IMR-90 (cell line): ENCODE results near the gene GRIN2D. TPM values are rescaled to one million over a fixed set of nuclear protein-coding genes. Genes with fewer than 3 reads are reported as not detected.

Source experiments
- ATAC-seq: fragments of 200-7000 bp; cut with Tn5 transposase; 2 replicates; pipeline ENCODE4 v1.9.1; 2020; ENCODE audit warnings: low read depth, mild to moderate bottlenecking, moderate library complexity
- BruUV-seq: library from RNA; stranded (reverse); fragments of 400-500 nt; replicated peaks from 2 replicates; lab custom pipeline; 2021; lab: Mats Ljungman, UMichigan
- CTCF ChIA-PET: fragments of 300-600 bp; formaldehyde crosslinking; extraction: SDS; loops from one replicate; lab custom pipeline; 2021; ENCODE audit warnings: antibody characterized with exemption; lab: Yijun Ruan, JAX
- POLR2A ChIA-PET: fragments of 300-600 bp; sonication (Branson Sonifier 250); formaldehyde crosslinking; loops from one replicate; lab custom pipeline; 2022; ENCODE audit warnings: antibody characterized with exemption; ENCODE audit not compliant: unreplicated experiment; lab: Charles Lee
- DNase-seq: peaks from one replicate; pipeline ENCODE4 v3.0.0; 2013
- H2AFZ ChIP-seq: replicated peaks from 2 replicates; pipeline ENCODE3; 2013; ENCODE audit warnings: low read length, mild to moderate bottlenecking; ENCODE audit not compliant: poor library complexity
- H2AK5ac ChIP-seq: 2 replicates; pipeline ENCODE4 v1.6.1; 2013; ENCODE audit warnings: low read depth, low read length, inconsistent platforms
- H2AK9ac ChIP-seq: replicated peaks from 2 replicates; pipeline ENCODE3; 2013; ENCODE audit warnings: mild to moderate bottlenecking, low read depth, low read length, moderate library complexity; ENCODE audit not compliant: poor library complexity
- H2BK120ac ChIP-seq: 2 replicates; pipeline ENCODE4 v1.6.1; 2013; ENCODE audit warnings: low read depth, low read length, inconsistent platforms
- H2BK15ac ChIP-seq: 3 replicates; pipeline ENCODE4 v1.6.1; 2013; ENCODE audit warnings: low read depth, low read length, inconsistent platforms
- H2BK20ac ChIP-seq: 2 replicates; pipeline ENCODE4 v1.6.1; 2013; ENCODE audit warnings: low read depth, mild to moderate bottlenecking, inconsistent platforms, low read length, moderate library complexity
- H2BK5ac ChIP-seq: 2 replicates; pipeline ENCODE4 v1.6.1; 2013; ENCODE audit warnings: mild to moderate bottlenecking, low read depth, low read length, inconsistent platforms; ENCODE audit not compliant: poor library complexity, severe bottlenecking
- H3K14ac ChIP-seq: replicated peaks from 2 replicates; pipeline ENCODE4 v1.6.1; 2013; ENCODE audit warnings: low read depth, low read length, inconsistent platforms
- H3K18ac ChIP-seq: 2 replicates; pipeline ENCODE4 v1.6.1; 2013; ENCODE audit warnings: low read depth, low read length, control low read depth
- H3K23ac ChIP-seq: 2 replicates; pipeline ENCODE4 v1.6.1; 2013; ENCODE audit warnings: low read depth, low read length, inconsistent platforms
- H3K27ac ChIP-seq: 2 replicates; pipeline ENCODE4 v1.5.1; 2013; ENCODE audit warnings: mild to moderate bottlenecking, control low read depth, low read length; ENCODE audit not compliant: insufficient read depth
- H3K27me3 ChIP-seq: 2 replicates; pipeline ENCODE4 v1.6.1; 2013; ENCODE audit warnings: low read length; ENCODE audit not compliant: control insufficient read depth, insufficient read depth
- H3K36me3 ChIP-seq: 2 replicates; pipeline ENCODE4 v1.6.1; 2013; ENCODE audit warnings: low read length, mixed read lengths; ENCODE audit not compliant: control insufficient read depth, insufficient read depth
- H3K4ac ChIP-seq: 2 replicates; pipeline ENCODE4 v1.6.1; 2013; ENCODE audit warnings: low read depth, low read length, inconsistent platforms
- H3K4me1 ChIP-seq: 2 replicates; pipeline ENCODE4 v1.6.1; 2013; ENCODE audit warnings: low read length, mixed read lengths; ENCODE audit not compliant: control insufficient read depth, insufficient read depth
- H3K4me2 ChIP-seq: 2 replicates; pipeline ENCODE4 v1.6.1; 2013; ENCODE audit warnings: low read depth, mild to moderate bottlenecking, control low read depth, low read length, moderate library complexity
- H3K4me3 ChIP-seq: 2 replicates; pipeline ENCODE4 v1.5.1; 2013; ENCODE audit warnings: low read depth, mild to moderate bottlenecking, control low read depth, low read length, moderate library complexity; ENCODE audit not compliant: insufficient read depth
- H3K56ac ChIP-seq: 2 replicates; pipeline ENCODE4 v1.6.1; 2013; ENCODE audit warnings: low read length, inconsistent platforms; ENCODE audit not compliant: insufficient read depth; ENCODE audit errors: extremely low read depth
- H3K79me1 ChIP-seq, 2 experiments: 2 replicates each; pipeline ENCODE4 v1.6.1; 2013; ENCODE audit warnings: low read length in 2 of 2, inconsistent platforms in 1 of 2, low read depth in 1 of 2
- H3K9ac ChIP-seq: 2 replicates; pipeline ENCODE4 v1.6.1; 2013; ENCODE audit warnings: low read depth, low read length, control low read depth
- H3K9me1 ChIP-seq: 2 replicates; pipeline ENCODE4 v1.6.1; 2013; ENCODE audit warnings: low read length, inconsistent platforms; ENCODE audit not compliant: insufficient read depth
- H3K9me3 ChIP-seq: 2 replicates; pipeline ENCODE4 v1.6.1; 2013; ENCODE audit warnings: low read length; ENCODE audit not compliant: control insufficient read depth, insufficient read depth
- H4K20me1 ChIP-seq: 2 replicates; pipeline ENCODE4 v1.6.1; 2013; ENCODE audit warnings: low read length, inconsistent platforms; ENCODE audit not compliant: insufficient read depth
- H4K5ac ChIP-seq: 2 replicates; pipeline ENCODE4 v1.6.1; 2013; ENCODE audit warnings: mild to moderate bottlenecking, low read depth, low read length, control low read depth
- H4K8ac ChIP-seq, 2 experiments: 2 replicates each; pipeline ENCODE4 v1.6.1; 2013; ENCODE audit warnings: low read depth in 2 of 2, low read length in 2 of 2, control low read depth in 1 of 2, inconsistent platforms in 1 of 2
- H4K91ac ChIP-seq: 2 replicates; pipeline ENCODE4 v1.6.1; 2013; ENCODE audit warnings: low read depth, low read length, inconsistent platforms; ENCODE audit not compliant: insufficient read depth
- BHLHE40 ChIP-seq: fragments of 150-350 bp; IDR thresholded peaks from 2 replicates; pipeline ENCODE4 v1.6.1; 2016; ENCODE audit warnings: mild to moderate bottlenecking, low read depth, low read length
- CEBPB ChIP-seq: IDR thresholded peaks from 2 replicates; pipeline ENCODE4 v1.6.1; 2012; ENCODE audit warnings: low read depth, low read length, improper control_type of control experiment
- CHD1 ChIP-seq: IDR thresholded peaks from 2 replicates; pipeline ENCODE4 v1.6.1; 2012; ENCODE audit warnings: low read depth, low read length, improper control_type of control experiment
- CTCF ChIP-seq: conservative IDR thresholded peaks from 2 replicates; pipeline ENCODE4 v1.5.1; 2012; ENCODE audit warnings: mild to moderate bottlenecking, low read depth, low read length, improper control_type of control experiment
- MAFK ChIP-seq: IDR thresholded peaks from 2 replicates; pipeline ENCODE4 v1.6.1; 2012; ENCODE audit warnings: low read depth, low read length, improper control_type of control experiment
- MAZ ChIP-seq: IDR thresholded peaks from 2 replicates; pipeline ENCODE4 v1.6.1; 2012; ENCODE audit warnings: low read depth, mild to moderate bottlenecking, low read length, improper control_type of control experiment, moderate library complexity, borderline replicate concordance
- NFE2L2 ChIP-seq: fragments of 150-350 bp; IDR thresholded peaks from 2 replicates; pipeline ENCODE4 v1.6.1; 2016; ENCODE audit warnings: low read depth, mild to moderate bottlenecking, low read length
- POLR2A ChIP-seq: IDR thresholded peaks from 2 replicates; pipeline ENCODE4 v1.6.1; 2012; ENCODE audit warnings: mild to moderate bottlenecking, low read depth, low read length
- RAD21 ChIP-seq: IDR thresholded peaks from 2 replicates; pipeline ENCODE4 v1.6.1; 2012; ENCODE audit warnings: low read length, improper control_type of control experiment
- RCOR1 ChIP-seq: IDR thresholded peaks from 2 replicates; pipeline ENCODE4 v1.6.1; 2012; ENCODE audit warnings: mild to moderate bottlenecking, low read length, improper control_type of control experiment; ENCODE audit not compliant: insufficient replicate concordance
- RFX5 ChIP-seq: IDR thresholded peaks from 2 replicates; pipeline ENCODE4 v1.8.0; 2012; ENCODE audit warnings: low read depth, mild to moderate bottlenecking, low read length, moderate library complexity
- USF2 ChIP-seq: fragments of 150-350 bp; IDR thresholded peaks from 2 replicates; pipeline ENCODE4 v1.6.1; 2017; ENCODE audit warnings: mild to moderate bottlenecking, antibody characterized with exemption, low read length, low read depth
- WGBS, 2 experiments: methylation state at CpG; one replicate each; pipeline versions ENCODE4 v1.1.5 to v1.1.7; 2013; ENCODE audit warnings: missing lambda C conversion rate in 2 of 2; ENCODE audit not compliant: insufficient read length in 1 of 2; ENCODE audit errors: extremely low coverage in 2 of 2; 5-methylcytosine and 5-hydroxymethylcytosine counted together
- dilution Hi-C: fragments of 300-500 bp; cut with HindIII; formaldehyde crosslinking; loops from one replicate; pipeline ENCODE4 v1.14.3; 2018; ENCODE audit warnings: low sequenced_read_pairs; ENCODE audit not compliant: unreplicated experiment
- in situ Hi-C: fragments of 300-500 bp; cut with MboI; formaldehyde crosslinking; loops from 3 replicates; pipeline ENCODE4 v1.14.3; 2019; ENCODE audit warnings: low sequenced_read_pairs, inconsistent platforms, mixed read lengths
- intact Hi-C: fragments of 100-400 bp; cut with micrococcal nuclease; formaldehyde crosslinking; loops from 2 replicates; pipeline ENCODE4 v1.10.0; 2022
- polyA plus RNA-seq, 3 experiments: library from polyadenylated mRNA; depleted of rRNA; stranded (reverse); fragments of >200 nt; gene quantifications; 2 replicates each; pipeline ENCODE4 v1.2.3, GENCODE V29; 2012; ENCODE audit warnings: low replicate concordance in 1 of 3
- total RNA-seq: library from RNA; depleted of rRNA; stranded (reverse); fragments of >200 nt; gene quantifications from 2 replicates; pipeline ENCODE4 v1.2.3, GENCODE V29; 2012

GRIN2D gene
- total and polyA plus RNA-seq, 2 of the 4 experiments (the other 2 are of a cell fraction): under 0.01 to 0.24 TPM

GRCh38 chr19:48400018-48400742 is 6.7 kb downstream of the GRIN2D start:
- Histone ChIP-seq H4K20me1 (no peaks in the 10 kb centered on the region; the same call in 1 of the 2 replicates), H3K79me1 (no peaks in the 10 kb centered on the region), H3K4me1 (no peaks in the 10 kb centered on the region), H2AK5ac (no peak overlapping the region; the same call in 1 of the 2 replicates), H2AK9ac (peak overlapping the region; percentile 72), H3K4me3 (peak overlapping the region; percentile 25; the same call in 1 of the 2 replicates), H3K9me3 (no peaks in the 10 kb centered on the region), H3K9me1 (peaks cover 3% of the 10 kb centered on the region; the same call in 1 of the 2 replicates), H3K4me2 (peak overlapping the region; percentile 60; the same call in 1 of the 2 replicates), H3K23ac (no peak overlapping the region), H2BK120ac (no peak overlapping the region), H4K8ac (peak overlapping the region; percentile 29 to 79; a peak in 3 of 4 replicates), H3K18ac (peak overlapping the region; percentile 8; the same call in 1 of the 2 replicates), H3K56ac (no peak overlapping the region), H2BK20ac (no peak overlapping the region), H2BK5ac (peak overlapping the region; percentile 22), H3K27ac (no peak overlapping the region), H2AFZ (peak overlapping the region; percentile 83), H3K14ac (no peak overlapping the region), H4K91ac (no peak overlapping the region), H2BK15ac (no peak overlapping the region), H3K27me3 (peaks cover 30% of the 10 kb centered on the region), H3K9ac (no peak overlapping the region), H4K5ac (no peak overlapping the region), H3K36me3 (no peaks in the 10 kb centered on the region), H3K4ac (no peak overlapping the region)
- in situ Hi-C loops (no loop called here), intact Hi-C loops (no loop called here), dilution Hi-C loops (no loop called here)
- WGBS, 2 experiments: 53% methylated on average over 5 of the region's 14 CpGs; no CpG with 5 or more reads in 1 of the 2 experiments
- TF ChIP-seq MAZ (no peak), NFE2L2 (no peak), CEBPB (no peak), RCOR1 (no peak), CTCF (no peak), RFX5 (no peak), USF2 (no peak), POLR2A (no peak), MAFK (no peak), BHLHE40 (no peak), CHD1 (no peak), RAD21 (no peak)
- CTCF ChIA-PET: interaction anchor here (0.6 to 1.2 kb wide), 2 partner anchors 8 to 60 kb away, joined by 3 to 4 read pairs; no protein-coding TSS in a partner anchor
- BruUV-seq: no TSS peak
- POLR2A ChIA-PET: no interaction called here
- ATAC-seq: peak; percentile 75
- peak; percentile 55 for DNase-seq
